ENCODE data around the gene LCN6.

- TF ChIP-seq CTCF (IDR thresholded peaks at IDR 0.05), result no peak
- no peak for TF ChIP-seq POLR2A (IDR thresholded peaks at IDR 0.05)
Measured at GRCh38 chr9:136717399-136717798, 30.9 kb downstream of the LCN6 start.

Measured in right lobe of liver (tissue), 4 donors.